ENCODE measurements around the gene MS4A1. TPM values are rescaled to one million over a fixed set of nuclear protein-coding genes. Genes with fewer than 3 reads are reported as not detected.

MS4A1 gene
- not detected for total RNA-seq

GRCh38 chr11:60455531-60456042, at the start of gene MS4A1:
TSS of gene MS4A1 (plus strand) at chr11:60455847. CDS start at chr11:60462375, 6,528 bp downstream.

GRCh38 chr11:60429272-60429671, 26.4 kb upstream of the MS4A1 start, which contains the start of gene MS4A5:
TSS of gene MS4A5 (plus strand) at chr11:60429572. CDS start at chr11:60429675, 103 bp downstream.

GRCh38 chr11:60492488-60493009, 36.9 kb downstream of the MS4A1 start, which contains the start of gene MS4A12:
TSS of gene MS4A12 (plus strand) at chr11:60492778. CDS start at chr11:60497319, 4,541 bp downstream.

GRCh38 chr11:60515144-60515855, 59.7 kb downstream of the MS4A1 start, which contains the start of gene MS4A13:
TSS of gene MS4A13 (plus strand) at chr11:60515392. CDS start at chr11:60518084, 2,692 bp downstream.

Other genes with a start within 250 kb of the MS4A1 start
- not detected for gene MS4A4E, start 212.7 kb upstream of the MS4A1 start, total RNA-seq
- gene MS4A4A, start 175.2 kb upstream of the MS4A1 start, total RNA-seq = not detected
- not detected for gene MS4A6E, start 128.6 kb upstream of the MS4A1 start, total RNA-seq
- 1 to 10 TPM in 1 of 2 donors, under 1 TPM in 1; under 0.01 to 1.0 TPM for gene MS4A7, start 77.3 kb upstream of the MS4A1 start, total RNA-seq
- gene MS4A14, start 59.4 kb upstream of the MS4A1 start, total RNA-seq = not detected
- gene MS4A5, start 26.3 kb upstream of the MS4A1 start, total RNA-seq = not detected
- gene MS4A12, start 36.9 kb downstream of the MS4A1 start, total RNA-seq = under 1 TPM in 1 of 2 donors, not detected in 1; 0.34 TPM
- not detected for gene MS4A13, start 59.5 kb downstream of the MS4A1 start, total RNA-seq
- not detected for gene MS4A8, start 243.8 kb downstream of the MS4A1 start, total RNA-seq